Right forelimb (tissue), 1 donor: ENCODE measurements around the gene ZBTB7C.
"Not testable (repeated sequence)": the region's sequence is repeated elsewhere in the genome, so short reads cannot be mapped to it uniquely, and the experiment has no call there.

ENCODE experiments used
- DNase-seq: peaks from one replicate; pipeline ENCODE4 v3.0.0-alpha.2; 2018

ZBTB7C gene

DNA sequence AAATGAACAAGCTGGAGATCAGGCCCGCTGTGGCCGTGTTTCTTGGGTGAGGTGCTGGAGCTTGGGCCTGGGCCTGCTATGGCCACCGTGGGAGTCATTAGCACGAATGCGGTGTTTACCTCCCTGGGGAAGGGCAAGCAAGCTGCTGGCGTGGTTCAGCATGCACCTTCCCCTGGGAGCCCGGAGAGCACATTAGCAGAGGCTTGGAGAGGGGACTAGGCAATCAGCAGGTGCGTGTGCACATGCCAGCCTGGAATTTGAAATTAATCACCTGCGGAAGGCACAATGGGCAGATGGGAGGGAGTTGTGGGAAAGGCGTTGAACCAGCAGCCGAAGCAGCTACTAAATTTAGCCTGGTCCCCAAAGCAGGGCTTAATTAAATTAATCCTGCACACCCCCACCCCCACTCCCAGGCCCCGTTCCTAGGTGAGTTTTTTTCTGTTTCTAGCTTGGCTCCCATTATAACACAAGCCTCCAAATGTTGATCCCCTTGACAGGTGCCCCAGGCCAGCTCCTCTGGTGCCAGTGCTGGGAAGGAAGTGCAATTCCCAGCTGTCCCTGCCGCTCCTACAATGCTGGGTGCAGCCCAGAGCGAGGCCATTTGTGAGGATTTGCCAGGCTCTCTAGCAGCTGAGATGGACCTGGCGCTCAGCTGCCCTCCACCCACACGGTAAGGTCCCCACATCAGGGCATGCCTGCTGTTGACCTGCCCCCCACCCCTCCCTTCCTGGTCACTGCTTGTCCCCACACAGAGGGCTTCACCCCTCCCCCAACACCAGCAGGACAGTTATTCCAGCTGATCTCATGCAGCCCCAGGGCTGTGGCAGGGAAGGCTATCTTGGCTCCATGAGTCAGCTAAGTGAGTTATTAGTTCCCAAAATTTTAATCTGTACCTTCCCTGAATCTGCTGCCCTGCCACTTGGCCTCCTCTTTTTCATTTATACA, 115.0 kb downstream of the ZBTB7C start:
- peak; percentile 61 for DNase-seq

DNA sequence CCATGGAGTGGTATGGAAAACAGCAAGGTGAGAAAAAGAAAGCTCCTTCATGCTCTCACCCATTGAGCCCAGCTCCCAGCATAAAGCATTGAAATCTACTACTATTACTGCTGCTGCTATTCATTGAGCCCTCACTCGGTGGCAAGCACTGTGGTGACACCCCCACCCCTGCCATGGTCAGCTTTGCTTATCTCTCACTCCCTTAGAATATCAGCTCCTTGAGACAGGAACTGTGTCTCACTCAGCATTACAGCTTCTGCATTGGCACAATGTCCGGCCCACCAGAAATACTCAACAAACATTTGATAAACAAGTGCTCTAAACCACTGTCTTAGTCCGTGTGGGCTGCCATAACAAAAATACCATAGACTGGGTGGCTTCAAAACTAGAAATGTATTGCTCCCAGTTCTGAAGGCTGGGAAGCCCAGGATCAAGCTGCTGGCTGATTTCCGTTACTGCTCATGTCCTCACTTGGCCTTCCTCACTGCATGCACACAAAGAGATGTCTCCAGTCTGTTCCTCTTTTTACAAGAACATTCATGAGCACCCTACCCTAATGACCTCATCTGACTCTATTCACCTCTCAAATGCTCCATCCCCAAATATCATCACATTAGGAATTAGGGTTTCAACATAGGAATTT, 116.3 kb downstream of the ZBTB7C start:
- no peak for DNase-seq

DNA sequence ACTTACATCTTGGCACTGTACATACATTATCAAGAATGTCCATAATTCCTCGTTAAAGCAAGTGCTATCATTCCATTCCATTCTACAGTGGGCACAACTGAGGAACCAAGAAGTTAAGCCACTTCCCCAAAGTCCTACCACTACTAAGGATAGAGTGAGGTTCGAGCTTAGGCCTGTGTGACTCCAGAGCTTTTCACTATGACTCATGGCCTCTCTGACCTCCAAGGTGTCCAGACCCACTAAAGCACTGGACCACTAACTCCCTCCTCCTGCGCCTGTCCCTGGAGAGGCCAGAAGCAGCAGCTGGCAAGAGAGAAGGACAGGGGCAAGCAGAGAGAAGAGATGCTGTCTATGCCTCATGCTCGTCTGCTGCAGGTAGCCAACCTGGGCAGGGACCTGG, 117.0 kb downstream of the ZBTB7C start:
- no peak for DNase-seq

DNA sequence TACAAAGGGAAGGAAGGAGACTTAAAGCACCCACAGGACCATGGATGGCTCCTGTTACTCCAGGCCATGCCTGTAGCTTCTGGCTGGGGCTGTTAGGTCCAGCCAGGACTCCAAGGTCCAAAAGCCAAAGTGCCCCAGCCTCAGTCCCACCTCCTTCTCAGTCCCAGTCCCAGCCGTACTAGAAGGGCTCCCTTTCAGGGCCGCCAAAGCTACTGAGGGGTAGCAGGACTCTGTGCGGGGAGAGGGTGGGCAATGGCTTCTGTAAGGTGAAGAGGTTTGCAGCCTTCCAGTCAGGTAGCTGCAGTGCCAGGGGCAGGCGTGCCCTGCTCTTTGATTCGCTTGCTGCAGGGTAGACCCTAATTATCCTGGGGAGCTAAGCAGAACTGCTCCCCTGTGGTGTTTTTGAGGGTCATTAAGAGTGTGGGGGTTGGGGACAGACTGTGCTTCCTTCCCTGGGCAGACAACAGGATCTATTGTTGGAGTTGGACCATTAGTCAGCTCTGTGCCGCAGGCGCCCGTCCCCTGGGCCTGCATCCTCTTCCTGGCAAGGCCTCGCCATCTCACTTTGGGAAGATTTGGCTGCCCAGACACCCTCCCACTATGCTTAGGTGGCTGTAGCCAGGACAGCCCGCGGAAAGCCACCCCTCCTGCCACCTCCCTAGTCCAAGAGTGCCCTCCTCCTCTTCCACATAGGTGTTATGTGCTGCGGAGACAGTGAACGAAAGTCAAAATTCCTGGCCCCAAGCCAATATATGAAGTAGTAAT, 118.8 kb downstream of the ZBTB7C start:
- DNase-seq: no peak

DNA sequence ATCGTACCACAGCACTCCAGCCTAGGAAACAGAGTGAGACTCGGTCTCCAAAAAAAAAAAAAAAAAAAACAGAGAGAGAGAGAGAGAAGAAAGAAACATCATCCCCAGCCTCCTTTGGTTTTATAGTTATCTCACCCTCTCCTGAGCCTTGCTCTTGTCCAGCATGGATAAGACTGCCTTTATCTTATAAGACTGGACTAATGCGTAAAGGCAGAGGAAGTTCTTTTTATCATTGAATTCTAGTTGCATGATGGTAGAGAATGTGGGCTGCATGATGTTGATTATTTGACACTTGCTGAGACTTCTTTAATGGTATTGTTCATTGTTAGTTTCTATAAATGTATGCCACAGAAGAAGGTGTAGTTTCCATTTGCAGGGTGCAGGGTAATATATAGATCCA, 124.4 kb downstream of the ZBTB7C start:
- no peak for DNase-seq

DNA sequence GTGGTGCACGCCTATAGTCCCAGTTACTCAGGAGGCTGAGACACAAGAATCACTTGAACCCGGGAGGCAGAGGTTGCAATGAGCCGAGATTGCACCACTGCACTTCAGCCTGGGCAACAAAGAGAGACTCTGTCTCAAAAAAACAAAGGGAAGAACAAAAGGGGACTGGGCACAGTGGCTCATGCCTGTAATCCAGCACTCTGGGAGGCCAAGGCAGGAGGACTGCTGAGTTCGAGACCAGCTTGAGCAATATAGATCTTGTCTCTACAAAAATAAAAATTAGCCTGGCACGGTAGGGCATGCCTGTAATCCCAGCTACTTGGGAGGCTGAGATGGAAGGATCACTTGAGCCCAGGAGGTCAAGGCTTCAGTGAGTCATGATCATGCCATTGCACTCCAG, 125.2 kb downstream of the ZBTB7C start:
- not testable (repeated sequence) for DNase-seq

DNA sequence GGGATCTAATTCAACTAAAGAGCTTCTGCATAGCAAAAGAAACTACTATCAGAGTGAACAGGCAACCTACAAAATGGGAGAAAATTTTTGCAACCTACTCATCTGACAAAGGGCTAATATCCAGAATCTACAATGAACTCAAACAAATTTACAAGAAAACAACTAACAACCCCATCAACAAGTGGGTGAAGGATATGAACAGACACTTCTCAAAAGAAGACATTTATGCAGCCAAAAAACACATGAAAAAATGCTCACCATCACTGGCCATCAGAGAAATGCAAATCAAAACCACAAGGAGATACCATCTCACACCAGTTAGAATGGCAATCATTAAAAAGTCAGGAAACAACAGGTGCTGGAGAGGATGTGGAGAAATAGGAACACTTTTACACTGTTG, 127.7 kb downstream of the ZBTB7C start:
- DNase-seq: not testable (repeated sequence)

DNA sequence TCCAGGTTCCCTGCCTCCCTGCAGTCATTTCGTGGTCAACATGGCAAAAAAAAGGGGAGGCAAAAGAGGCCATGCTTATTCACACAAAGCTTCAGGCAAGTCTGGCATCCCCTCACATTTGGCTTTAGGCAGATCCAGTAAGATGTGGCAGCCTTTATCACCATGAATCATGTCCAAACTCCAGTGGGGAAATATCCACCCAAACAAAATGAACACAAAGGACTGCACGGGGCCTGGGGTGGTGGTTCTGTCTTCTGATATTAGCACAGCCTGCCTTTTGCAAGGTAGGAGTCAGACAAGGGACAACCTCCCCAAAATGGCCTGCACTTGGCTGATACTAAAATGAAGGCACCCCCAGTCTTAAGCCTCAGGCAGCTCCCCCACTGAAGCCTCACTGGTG, 129.9 kb downstream of the ZBTB7C start:
- no peak for DNase-seq

DNA sequence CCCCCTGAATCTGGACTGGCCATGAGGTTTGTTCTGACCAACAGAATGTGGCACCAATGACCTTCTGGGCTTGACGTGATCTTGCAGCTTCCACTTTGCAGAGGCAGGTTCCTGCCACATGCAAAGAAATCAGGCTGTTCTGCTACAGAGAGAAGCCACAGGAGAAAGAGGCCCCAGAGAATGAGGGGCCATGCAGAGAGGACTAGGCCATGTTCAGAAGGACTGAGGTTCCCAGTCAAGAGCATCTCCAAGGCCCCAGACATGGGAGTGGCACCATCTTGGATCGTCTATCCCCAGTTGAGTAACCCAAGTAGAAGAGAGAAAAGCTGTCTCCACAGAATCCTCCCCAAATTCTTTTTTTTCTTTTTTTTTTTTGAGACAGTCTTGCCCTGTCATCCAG, 131.1 kb downstream of the ZBTB7C start:
- DNase-seq: no peak

DNA sequence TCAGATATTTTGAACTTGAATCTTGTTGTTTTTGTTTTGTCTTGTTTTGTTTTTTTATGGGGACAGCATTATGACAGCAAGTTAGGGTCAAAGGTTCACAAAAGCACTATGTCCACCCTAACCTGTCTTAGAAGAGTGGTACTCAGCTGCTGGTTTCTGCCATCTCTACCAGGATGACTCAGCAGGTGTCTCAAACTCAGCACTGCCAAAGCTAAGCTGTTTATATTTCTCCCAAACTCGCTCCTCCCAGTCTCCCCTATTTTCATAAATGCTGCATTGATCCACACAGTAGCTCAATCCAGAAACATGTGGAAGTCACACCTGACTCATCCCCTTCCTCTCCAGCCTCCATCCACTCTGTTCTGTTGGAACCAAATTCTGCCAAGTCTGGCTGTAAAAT, 134.9 kb downstream of the ZBTB7C start:
- no peak for DNase-seq

DNA sequence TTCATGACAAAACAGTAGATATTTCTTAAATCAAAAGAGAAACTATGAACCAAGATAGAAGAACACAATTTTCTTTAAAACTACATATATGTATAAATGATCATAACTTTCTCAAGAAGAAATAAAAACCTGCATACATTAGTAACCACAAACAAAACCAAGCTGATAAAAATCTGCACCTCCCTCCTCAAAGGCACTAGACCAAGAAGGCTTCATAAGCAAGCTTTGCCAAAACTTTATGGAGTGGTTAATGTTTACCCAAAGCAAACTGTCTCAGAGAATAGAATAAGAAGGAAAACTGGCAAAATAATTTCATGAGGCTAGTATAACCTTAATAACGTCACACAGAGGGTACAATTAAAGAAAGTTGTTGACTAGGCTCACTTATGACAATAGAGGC, 138.3 kb downstream of the ZBTB7C start:
- no peak for DNase-seq

DNA sequence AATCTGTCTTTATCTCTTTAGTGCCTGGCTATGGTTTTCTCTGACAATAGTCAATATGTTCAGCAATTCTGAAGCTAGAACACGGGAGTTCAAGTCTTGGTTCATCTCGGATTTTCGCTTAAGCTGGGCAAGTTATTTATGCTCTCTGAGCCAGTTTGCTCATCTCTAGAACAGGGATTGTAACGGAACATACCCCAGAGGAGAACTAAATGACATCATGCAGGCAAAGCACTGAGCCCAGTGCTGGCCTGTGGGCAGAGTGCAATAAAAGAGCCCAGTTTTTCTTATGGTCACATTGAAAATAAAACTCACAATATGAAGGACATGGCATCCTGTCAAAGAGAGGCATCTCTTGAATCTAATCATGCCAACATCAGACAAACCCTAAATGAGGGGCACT, 143.9 kb downstream of the ZBTB7C start:
- no peak for DNase-seq

DNA sequence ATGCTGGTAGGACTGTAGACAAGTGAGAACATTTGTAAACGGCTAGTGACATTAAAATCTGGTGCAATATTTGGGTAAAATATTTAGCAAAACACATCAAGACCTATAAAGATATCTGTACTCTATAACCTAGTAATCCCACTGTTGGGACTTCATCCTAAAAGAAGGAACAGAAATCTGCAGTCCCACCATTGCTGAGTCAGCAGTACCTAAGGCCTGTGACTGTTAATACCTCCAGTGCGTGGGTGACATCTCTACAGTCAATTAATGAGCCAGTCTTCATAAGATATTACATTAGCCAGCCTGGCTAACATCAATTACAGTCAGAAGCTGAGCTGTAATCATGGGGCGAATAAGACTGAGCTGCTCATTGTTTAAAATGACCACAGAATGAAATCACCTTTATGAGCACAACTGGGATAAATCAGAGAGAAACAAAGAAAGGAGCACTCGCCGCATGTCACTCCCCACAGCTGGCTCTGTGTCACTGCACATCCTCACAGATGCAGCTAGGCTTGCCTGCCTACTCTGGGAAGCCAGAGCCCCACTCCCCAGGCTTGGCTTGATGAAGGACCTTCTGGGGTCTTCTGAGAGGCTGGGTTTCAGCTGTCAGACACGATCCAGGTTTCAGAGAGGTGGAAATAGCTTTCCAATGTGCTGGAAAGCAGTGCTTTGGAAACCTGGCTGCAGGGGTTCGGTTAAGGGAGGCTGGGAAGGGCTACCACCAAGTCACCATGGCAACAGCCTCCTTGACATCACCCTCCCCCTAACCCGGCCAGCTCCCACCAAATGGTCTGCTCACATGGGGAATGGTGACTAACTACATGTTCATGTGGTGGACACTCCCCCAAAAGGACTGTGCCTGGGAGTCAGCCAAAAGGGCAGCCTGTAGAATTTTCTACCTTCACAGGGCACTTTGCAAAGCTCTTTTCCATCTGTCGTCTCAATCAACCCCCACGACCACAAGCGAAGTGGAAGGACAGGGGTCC, 145.0 kb downstream of the ZBTB7C start:
- DNase-seq: no peak

DNA sequence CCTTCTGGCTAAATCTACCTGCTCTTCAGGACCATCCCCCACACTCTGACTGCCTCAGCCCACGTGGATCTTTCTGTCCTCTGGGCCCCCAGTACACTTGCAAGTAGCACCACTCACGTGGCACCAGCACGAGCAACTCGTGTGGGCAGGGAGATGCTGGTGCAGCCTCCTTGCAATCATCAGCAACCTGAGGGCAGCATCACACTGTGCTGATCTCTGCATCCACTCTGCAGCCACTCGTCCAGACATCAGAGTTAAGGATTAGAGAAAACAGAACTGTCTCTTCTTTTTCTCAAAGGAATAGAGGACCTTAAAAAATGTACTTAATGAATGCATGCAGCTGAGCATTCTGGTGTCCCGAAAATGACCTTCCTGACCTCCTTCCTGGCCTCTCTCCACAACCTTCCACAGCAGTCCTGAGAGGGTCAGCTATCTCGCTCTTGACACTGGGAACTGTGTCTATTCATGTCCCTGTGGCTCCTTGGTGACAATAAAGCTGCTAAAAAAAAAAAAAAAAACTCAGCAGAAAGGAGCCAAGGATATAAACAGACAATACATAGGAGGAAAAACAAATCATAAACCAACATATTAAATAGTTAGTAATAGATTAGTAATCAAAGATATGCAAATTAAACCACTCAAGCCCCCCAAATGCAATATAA, 145.9 kb downstream of the ZBTB7C start:
- no peak for DNase-seq

DNA sequence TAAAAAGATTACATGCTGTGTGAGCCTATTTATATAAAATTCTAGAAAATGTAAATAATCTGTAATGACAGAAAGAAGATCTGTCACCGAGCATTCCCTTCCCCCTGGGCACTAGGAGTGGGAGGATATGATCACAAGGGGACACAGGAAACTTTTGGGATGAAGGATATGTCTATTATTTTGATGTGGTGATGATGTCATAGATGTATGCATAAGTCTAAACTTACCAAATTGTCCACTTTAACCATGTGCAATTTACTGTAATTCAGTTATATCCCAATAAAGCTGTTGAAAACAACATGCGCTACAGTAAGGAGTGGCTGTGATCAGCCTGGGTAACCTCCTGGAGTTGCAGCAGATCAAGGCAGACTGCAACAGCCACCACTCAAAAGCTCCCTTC, 148.9 kb downstream of the ZBTB7C start:
- DNase-seq: no peak

DNA sequence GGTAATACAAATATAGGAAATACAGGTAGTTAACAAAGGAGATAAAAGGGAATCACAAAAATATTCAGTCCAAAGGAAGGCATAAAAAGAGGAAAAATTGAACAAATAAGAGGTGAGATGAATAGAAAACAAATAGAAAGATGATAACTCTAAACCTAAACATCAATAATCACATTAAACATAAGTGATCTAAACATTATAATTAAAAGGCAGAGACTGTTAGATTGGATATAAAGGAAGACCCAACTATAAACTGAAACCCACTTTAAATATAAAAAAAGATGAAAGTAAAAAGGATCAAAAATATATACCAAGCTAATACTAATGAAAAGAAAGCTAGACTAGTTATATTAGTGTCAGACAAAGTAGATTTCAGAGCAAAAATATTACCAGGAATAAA, 152.3 kb downstream of the ZBTB7C start:
- DNase-seq: no peak

DNA sequence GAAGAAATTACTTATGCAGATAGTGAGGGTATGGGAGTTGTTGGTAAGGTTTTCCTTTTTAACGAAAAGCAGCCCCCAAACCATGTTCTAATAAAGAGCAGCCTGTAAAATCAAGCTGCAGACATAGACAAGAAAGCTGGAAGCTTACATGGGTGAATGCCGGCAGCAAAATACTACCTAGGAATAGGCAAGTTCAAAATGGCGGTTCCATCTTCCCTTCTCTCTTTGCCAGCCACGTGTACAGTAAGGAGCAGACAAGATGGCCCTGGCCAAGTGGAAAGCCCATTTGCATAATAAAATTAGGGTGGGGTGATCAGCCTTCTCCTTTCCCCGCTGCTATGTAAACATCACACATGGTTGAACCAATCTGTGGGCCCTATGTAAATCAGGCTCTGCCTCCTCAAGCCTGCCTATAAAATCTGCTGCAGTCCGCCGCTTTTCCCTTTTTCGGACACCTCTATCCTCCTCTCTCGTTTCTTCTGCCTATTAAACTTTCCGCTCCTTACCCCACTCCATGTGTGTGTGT, 155.0 kb downstream of the ZBTB7C start:
- DNase-seq: no peak

DNA sequence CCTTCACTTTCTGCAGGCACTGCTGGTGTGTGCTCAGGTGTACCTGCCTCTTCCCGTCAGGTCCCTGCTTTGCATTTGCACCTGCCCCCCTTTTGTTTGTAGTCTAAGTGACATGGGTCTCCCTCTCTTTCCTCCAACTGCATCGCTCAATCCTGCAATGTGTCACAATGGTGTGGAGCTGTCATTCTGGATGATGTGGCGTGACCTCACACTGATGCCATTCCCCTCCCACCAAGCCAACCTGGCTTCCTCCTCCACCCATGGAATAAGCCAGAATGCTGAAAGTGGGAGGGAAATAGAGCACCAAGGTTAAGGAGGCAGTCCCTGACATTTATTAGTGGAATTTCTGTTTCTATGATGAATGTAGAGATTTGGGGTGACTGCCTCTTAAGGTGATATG, 156.7 kb downstream of the ZBTB7C start:
- no peak for DNase-seq

DNA sequence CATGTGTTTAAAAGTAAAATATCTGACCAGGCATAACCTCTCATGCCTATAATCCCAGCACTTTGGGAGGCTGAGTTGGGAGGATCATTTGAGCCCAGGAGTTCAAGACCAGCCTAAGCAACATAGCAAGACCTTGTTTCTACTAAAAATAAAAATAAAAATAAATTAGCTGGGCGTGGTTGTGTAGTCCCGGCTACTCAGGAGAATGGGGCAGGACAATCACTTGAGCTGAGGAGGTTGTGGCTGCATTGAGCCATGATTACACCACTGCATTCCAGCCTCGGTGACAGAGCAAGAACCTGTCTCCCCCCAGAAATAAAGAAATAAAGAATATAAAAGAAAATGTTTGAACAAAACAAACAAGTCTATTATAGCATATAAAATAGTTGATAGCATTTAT, 158.3 kb downstream of the ZBTB7C start:
- no peak for DNase-seq

DNA sequence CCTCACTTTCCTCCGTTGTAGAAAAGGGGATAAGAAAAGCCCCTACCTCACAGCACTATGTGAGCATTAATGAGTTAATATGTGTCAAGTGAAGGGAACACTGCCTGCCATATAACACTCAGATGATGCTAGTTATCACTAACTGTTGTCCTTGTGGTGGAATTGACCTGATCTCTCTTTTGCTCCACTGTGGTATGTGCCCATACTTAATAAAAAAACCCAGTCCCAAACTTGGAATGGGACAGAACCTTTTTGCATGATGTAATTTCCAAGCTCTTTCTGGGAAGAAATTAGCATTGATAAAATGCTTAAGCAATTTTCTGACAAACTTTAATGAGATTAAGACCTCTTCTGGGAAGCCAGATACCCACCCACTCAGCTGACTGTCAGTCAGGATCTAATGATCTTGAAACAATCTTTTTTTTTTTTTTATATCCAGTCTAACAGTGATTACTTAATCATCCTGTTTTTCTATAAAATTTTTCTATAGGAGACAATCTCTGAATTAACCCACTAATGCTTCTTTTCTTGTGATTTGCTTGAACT, 158.7 kb downstream of the ZBTB7C start:
- no peak for DNase-seq

DNA sequence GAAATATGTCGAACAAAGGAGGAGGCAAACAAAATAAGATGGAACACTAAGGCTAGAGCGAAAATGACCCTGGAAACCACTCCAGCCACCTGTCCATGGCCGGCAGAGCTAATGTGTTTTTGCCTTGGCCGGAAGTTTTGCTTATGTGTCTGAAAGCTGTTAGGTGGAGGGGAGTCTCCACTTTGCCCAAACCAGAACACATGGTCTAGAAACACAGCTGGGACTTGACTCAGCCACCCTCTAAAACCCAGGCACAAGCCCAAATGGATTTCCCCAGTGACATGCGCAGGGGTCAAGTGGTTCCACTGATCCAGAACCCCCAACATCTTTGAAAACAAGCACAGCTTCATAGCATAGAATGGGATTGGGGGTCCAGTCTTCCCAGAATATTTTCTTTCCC, 159.3 kb downstream of the ZBTB7C start:
- DNase-seq: no peak
